ENCODE results near the gene TFAM. TPM values are rescaled to one million over a fixed set of nuclear protein-coding genes. Genes with fewer than 3 reads are reported as not detected.
"Not testable (repeated sequence)": the region's sequence is repeated elsewhere in the genome, so short reads cannot be mapped to it uniquely, and the experiment has no call there.

Gene TFAM
- total and polyA plus RNA-seq, 11 donors: 4.6 to 33.8 (median 19.5) TPM

DNA sequence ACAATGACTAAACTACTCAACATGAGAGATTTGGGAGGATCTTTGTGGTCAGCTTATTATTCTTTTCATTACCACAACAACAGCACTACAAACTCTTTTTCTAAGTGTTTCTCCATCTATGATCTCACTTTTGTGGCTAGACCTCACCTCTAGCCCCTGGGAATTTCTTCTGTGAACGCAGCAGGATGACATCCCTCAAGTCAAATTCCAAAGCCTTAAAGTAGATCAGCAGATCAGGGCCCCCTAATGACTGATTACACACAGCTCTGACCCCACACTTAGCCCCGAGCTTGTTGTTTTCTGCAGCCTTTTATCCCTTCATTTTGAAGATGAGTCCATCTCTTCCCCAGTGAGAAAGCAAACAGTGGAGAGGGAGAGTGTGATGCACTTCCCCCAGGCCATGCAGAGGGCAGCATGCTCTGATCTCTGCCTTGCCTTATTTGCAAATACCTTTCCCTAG, 27.3 kb downstream of the TFAM start:
- Histone ChIP-seq H3K27me3 (peaks cover 0 to 3% (median 0%) of the 10 kb centered on the region in 9 donors), H3K27ac (no peak overlapping the region), H3K36me3 (no peaks in the 10 kb centered on the region), H3K4me3 (no peak overlapping the region), H3K9me3 (no peaks in the 10 kb centered on the region), H3K4me1 (peaks cover 0 to 7% (median 0%) of the 10 kb centered on the region in 12 donors)
- TF ChIP-seq POLR2A (IDR thresholded peaks at IDR 0.05) (no peak), CTCF (IDR thresholded peaks at IDR 0.05) (no peak)
- no peak for ATAC-seq
- no peak for DNase-seq
- intact Hi-C loops (cut with DNase I): loop anchor here in 2 of 10 donors (10.0 kb wide), 2 partner anchors 172 to 372 kb away; no protein-coding TSS in a partner anchor
- 37 to 43% (median 42%) methylated on average over 2 of the region's 2 CpGs for WGBS, 4 donors

- Histone ChIP-seq H3K27ac (peak overlapping the region in 5 of 12 donors; percentile 6 to 56 (median 38)), H3K36me3 (no peaks in the 10 kb centered on the region), H3K9me3 (peaks cover 0 to 14% (median 0%) of the 10 kb centered on the region in 12 donors), H3K27me3 (peaks cover 0 to 3% (median 0%) of the 10 kb centered on the region in 9 donors), H3K4me1 (peaks cover 0 to 7% (median 0%) of the 10 kb centered on the region in 12 donors), H3K4me3 (no peak overlapping the region)
- TF ChIP-seq CTCF (IDR thresholded peaks at IDR 0.05) (peak in 9 of 12 donors; percentile 14 to 49 (median 38)), POLR2A (IDR thresholded peaks at IDR 0.05) (no peak)
- DNase-seq (no peak), ATAC-seq (peak; percentile 61 to 77 (median 70))
- intact Hi-C loops (cut with DNase I): loop anchor here in 2 of 10 donors (10.0 kb wide), 2 partner anchors 170 to 370 kb away; no protein-coding TSS in a partner anchor
- 40 to 48% (median 47%) methylated on average over 5 of the region's 5 CpGs for WGBS, 4 donors
Observed at GRCh38 chr10:58414270-58415041, 29.2 kb downstream of the TFAM start.

DNA sequence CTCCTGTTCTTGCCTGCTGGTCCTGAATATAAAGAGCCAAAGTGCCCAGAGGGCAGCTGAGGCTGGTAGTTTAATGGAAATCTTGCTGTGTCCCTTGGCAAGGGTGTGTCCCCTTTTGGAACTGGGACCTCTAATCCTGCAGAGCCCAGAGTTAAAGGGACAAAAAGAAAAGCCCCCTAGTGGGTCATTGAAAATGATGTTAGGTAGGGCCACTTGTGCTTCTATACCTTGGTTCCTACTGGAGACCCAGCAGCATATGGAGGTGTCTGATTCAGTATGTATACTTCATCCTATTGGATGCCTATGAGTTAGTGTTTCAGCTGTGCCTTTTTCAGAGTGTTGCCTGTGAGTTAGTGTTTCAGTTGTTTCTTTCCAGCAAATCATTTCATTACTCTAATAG, 30.5 kb downstream of the TFAM start:
- TF ChIP-seq CTCF (IDR thresholded peaks at IDR 0.05): no peak
- no peak for TF ChIP-seq POLR2A (IDR thresholded peaks at IDR 0.05)
- peaks cover 0 to 7% (median 0%) of the 10 kb centered on the region in 12 donors for H3K4me1 ChIP-seq
- H3K4me3 ChIP-seq: no peak overlapping the region
- no peaks in the 10 kb centered on the region for H3K36me3 ChIP-seq
- ATAC-seq (no peak), DNase-seq (no peak)
- no peak overlapping the region for H3K27ac ChIP-seq
- H3K27me3 ChIP-seq: peaks cover 0 to 3% (median 0%) of the 10 kb centered on the region in 9 donors
- intact Hi-C loops (cut with DNase I): loop anchor here in 2 of 10 donors (10.0 kb wide), 2 partner anchors 169 to 369 kb away; no protein-coding TSS in a partner anchor
- peaks cover 0 to 14% (median 0%) of the 10 kb centered on the region in 12 donors for H3K9me3 ChIP-seq

DNA sequence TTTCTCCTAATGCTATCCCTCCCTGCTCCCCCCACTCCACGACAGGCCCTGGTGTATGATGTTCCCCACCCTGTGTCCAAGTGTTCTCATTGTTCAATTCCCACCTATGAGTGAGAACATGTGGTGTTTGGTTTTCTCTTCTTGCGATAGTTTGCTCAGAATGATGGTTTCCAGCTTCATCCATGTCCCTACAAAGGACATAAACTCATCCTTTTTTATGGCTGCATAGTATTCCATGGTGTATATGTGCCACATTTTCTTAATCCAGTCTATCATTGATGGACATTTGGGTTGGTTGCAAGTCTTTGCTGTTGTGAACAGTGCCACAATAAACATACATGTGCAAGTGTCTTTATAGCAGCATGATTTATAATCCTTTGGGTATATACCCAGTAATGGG, 32.7 kb downstream of the TFAM start:
- H3K36me3 ChIP-seq, H3K4me1 ChIP-seq, H3K27me3 ChIP-seq, H3K4me3 ChIP-seq, ATAC-seq, DNase-seq, H3K27ac ChIP-seq: not testable (repeated sequence)
- intact Hi-C loops (cut with DNase I): loop anchor here in 2 of 10 donors (10.0 kb wide), 2 partner anchors 167 to 367 kb away; no protein-coding TSS in a partner anchor
- peaks cover 0 to 21% (median under 1%) of the 10 kb centered on the region in 12 donors for H3K9me3 ChIP-seq
- WGBS, 4 donors: 82 to 90% (median 87%) methylated on average over 2 of the region's 2 CpGs
